LNCaP clone FGC (cell line): Measurements from ENCODE around the gene GBP1.
"Not testable (repeated sequence)": the region's sequence is repeated elsewhere in the genome, so short reads cannot be mapped to it uniquely, and the experiment has no call there.

Source experiments
- DNase-seq: peaks from one replicate; pipeline ENCODE4 v3.0.0-alpha.2; 2011; ENCODE audit warnings: low read depth
- H3K4me3 ChIP-seq: 2 replicates; pipeline ENCODE4 v1.5.1; 2011; ENCODE audit warnings: mild to moderate bottlenecking, low read depth, low read length, control low read depth
- CTCF ChIP-seq: IDR thresholded peaks from 2 replicates; pipeline ENCODE4 v1.5.1; 2012; ENCODE audit warnings: mild to moderate bottlenecking; ENCODE audit not compliant: control insufficient read depth, insufficient read depth; ENCODE audit errors: extremely low read depth

Gene GBP1

GRCh38 chr1:89035080-89035479 lies 29.9 kb downstream of the GBP1 start:
- no peak for TF ChIP-seq CTCF
- DNase-seq: no peak
- H3K4me3 ChIP-seq: no peak overlapping the region

- H3K4me3 ChIP-seq, DNase-seq: not testable (repeated sequence)
Measured at GRCh38 chr1:89034004-89034403, 31.0 kb downstream of the GBP1 start.

- DNase-seq: not testable (repeated sequence)
Measured at GRCh38 chr1:89029051-89029450, 36.0 kb downstream of the GBP1 start.

GRCh38 chr1:89025928-89026327 lies 39.1 kb downstream of the GBP1 start:
- no peak overlapping the region for H3K4me3 ChIP-seq
- DNase-seq: no peak
- no peak for TF ChIP-seq CTCF

More at GRCh38 chr1:89029051-89029450, 36.0 kb downstream of the GBP1 start:
- not testable (repeated sequence) for H3K4me3 ChIP-seq

GRCh38 chr1:89023026-89023425 lies 42.0 kb downstream of the GBP1 start:
- no peak overlapping the region for H3K4me3 ChIP-seq
- DNase-seq: no peak
- no peak for TF ChIP-seq CTCF

GRCh38 chr1:89022167-89022959 lies 42.6 kb downstream of the GBP1 start, which contains the start of gene GBP3:
GBP3 (minus strand) TSS chr1:89022866; CDS start chr1:89020721, 2,145 bp downstream.
- H3K4me3 ChIP-seq: peak within 1 kb of the TSS; percentile 32
- DNase-seq: no peak
- no peak for TF ChIP-seq CTCF

- DNase-seq: not testable (repeated sequence)
Measured at GRCh38 chr1:89018318-89018717, 46.7 kb downstream of the GBP1 start.

GRCh38 chr1:89008511-89008910 lies 56.5 kb downstream of the GBP1 start:
- H3K4me3 ChIP-seq: no peak overlapping the region
- no peak for DNase-seq
- TF ChIP-seq CTCF: no peak

More at GRCh38 chr1:89018318-89018717, 46.7 kb downstream of the GBP1 start:
- H3K4me3 ChIP-seq: not testable (repeated sequence)
